B cell (primary cell): ENCODE results near the gene SLC2A6. TPM values are rescaled to one million over a fixed set of nuclear protein-coding genes. Genes with fewer than 3 reads are reported as not detected.

Source experiments
- ATAC-seq: fragments of 200-7000 bp; cut with Tn5 transposase; one replicate; pipeline ENCODE4 v1.10.0; 2021; ENCODE audit warnings: low read depth, mild to moderate bottlenecking, moderate number of reproducible peaks, moderate library complexity
- CTCF ChIA-PET: fragments of 350-600 bp; sonication (Branson Sonifier 250); formaldehyde crosslinking; loops from one replicate; lab custom pipeline; 2021; ENCODE audit warnings: antibody characterized with exemption, inconsistent platforms; lab: Charles Lee
- POLR2A ChIA-PET: fragments of 350-600 bp; sonication (Branson Sonifier 250); formaldehyde crosslinking; loops from one replicate; lab custom pipeline; 2021; ENCODE audit warnings: antibody characterized with exemption; lab: Charles Lee
- DNase-seq: peaks from one replicate; pipeline ENCODE4 v3.0.0; 2013
- H2AFZ ChIP-seq: 2 replicates; pipeline ENCODE4 v1.6.1; 2012; ENCODE audit warnings: mild to moderate bottlenecking, low read depth, low read length; ENCODE audit not compliant: insufficient read depth, poor library complexity, severe bottlenecking
- H3K27ac ChIP-seq, 2 donors: 1 replicate in 1 of 2; 2 replicates in 1 of 2; pipeline ENCODE4 v1.5.1; 2012 to 2013; ENCODE audit warnings: low read length in 2 of 2, mild to moderate bottlenecking in 2 of 2, moderate library complexity in 1 of 2
- H3K27me3 ChIP-seq, 4 experiments: fragments of 200-600 bp in 1 of 4; sonication (generic) in 1 of 4; replicated peaks in 1 of 4; 1 replicate in 2 of 4; 2 replicates in 2 of 4; pipeline versions ENCODE4 v1.6.1 to v1.7.0; 2013 to 2016; ENCODE audit warnings: low read length in 3 of 4, mild to moderate bottlenecking in 2 of 4, mixed read lengths in 1 of 4, moderate library complexity in 1 of 4; ENCODE audit not compliant: insufficient read depth in 4 of 4, control insufficient read depth in 3 of 4; ENCODE audit errors: control extremely low read depth in 1 of 4
- H3K36me3 ChIP-seq, 2 experiments: replicated peaks in 1 of 2; 1 replicate in 1 of 2; 2 replicates in 1 of 2; pipeline versions ENCODE4 v1.6.1 to v1.7.1; 2013; ENCODE audit warnings: low read length in 1 of 2; ENCODE audit not compliant: insufficient read depth in 2 of 2, control insufficient read depth in 1 of 2; ENCODE audit errors: control extremely low read depth in 1 of 2, extremely low read depth in 1 of 2
- H3K4me1 ChIP-seq, 2 donors: fragments of 200-600 bp in 1 of 2; sonication (generic) in 1 of 2; 1 replicate in 1 of 2; 2 replicates in 1 of 2; pipeline versions ENCODE4 v1.5.1 to v1.6.1; 2013 to 2017; ENCODE audit warnings: low read length in 2 of 2; ENCODE audit not compliant: control insufficient read depth in 2 of 2, insufficient read depth in 2 of 2
- H3K4me2 ChIP-seq: replicated peaks from 2 replicates; pipeline ENCODE3; 2012; ENCODE audit warnings: mild to moderate bottlenecking, low read depth, low read length; ENCODE audit not compliant: poor library complexity, severe bottlenecking
- H3K4me3 ChIP-seq, 5 experiments: fragments of 200-600 bp in 1 of 5; sonication (generic) in 1 of 5; 1 replicate in 3 of 5; 2 replicates in 2 of 5; pipeline versions ENCODE4 v1.5.1 to v1.7.0; 2011 to 2016; ENCODE audit warnings: low read length in 4 of 5, mild to moderate bottlenecking in 4 of 5, low read depth in 2 of 5, control low read depth in 1 of 5, moderate library complexity in 1 of 5; ENCODE audit not compliant: insufficient read depth in 1 of 5; ENCODE audit errors: control extremely low read depth in 1 of 5, extremely low read depth in 1 of 5
- H3K79me2 ChIP-seq: fragments of 200-600 bp; sonication (generic); one replicate; pipeline ENCODE4 v1.6.0; 2016; ENCODE audit warnings: low read length; ENCODE audit not compliant: control insufficient read depth, insufficient read depth
- H3K9ac ChIP-seq: fragments of 200-600 bp; sonication (generic); 2 replicates; pipeline ENCODE4 v1.6.1; 2017; ENCODE audit warnings: mild to moderate bottlenecking, low read length, moderate library complexity
- H3K9me3 ChIP-seq, 3 donors: one replicate each; pipeline versions ENCODE4 v1.6.1 to v1.7.1; 2013; ENCODE audit warnings: low read length in 2 of 3; ENCODE audit not compliant: control insufficient read depth in 2 of 3, insufficient read depth in 1 of 3; ENCODE audit errors: control extremely low read depth in 1 of 3
- H4K20me1 ChIP-seq: 2 replicates; pipeline ENCODE4 v1.6.0; 2012; ENCODE audit warnings: mild to moderate bottlenecking, low read length; ENCODE audit not compliant: insufficient read depth, control insufficient read depth, poor library complexity, severe bottlenecking
- H3K27ac Mint-ChIP-seq: one replicate; pipeline ENCODE4 v1.8.0; 2021; ENCODE audit warnings: mixed read lengths
- H3K27me3 Mint-ChIP-seq: one replicate; pipeline ENCODE4 v1.8.0; 2021; ENCODE audit warnings: mixed read lengths
- H3K4me1 Mint-ChIP-seq: one replicate; pipeline ENCODE4 v1.8.0; 2021; ENCODE audit warnings: mixed read lengths
- H3K4me3 Mint-ChIP-seq: one replicate; pipeline ENCODE4 v1.8.0; 2021; ENCODE audit warnings: mixed read lengths
- H3K9me3 Mint-ChIP-seq: one replicate; pipeline ENCODE4 v1.8.0; 2022; ENCODE audit warnings: mixed read lengths; ENCODE audit not compliant: insufficient read depth
- EZH2 ChIP-seq: IDR thresholded peaks from 2 replicates; pipeline ENCODE4 v1.6.1; 2012; ENCODE audit warnings: borderline replicate concordance, low read depth, mild to moderate bottlenecking, moderate library complexity, low read length; ENCODE audit not compliant: insufficient read depth, poor library complexity, severe bottlenecking
- WGBS: methylation state at CpG from one replicate; pipeline ENCODE4 v1.1.5; 2013; ENCODE audit warnings: missing lambda C conversion rate; ENCODE audit not compliant: insufficient coverage; 5-methylcytosine and 5-hydroxymethylcytosine counted together
- intact Hi-C: fragments of 100-400 bp; cut with micrococcal nuclease; formaldehyde crosslinking; loops from one replicate; pipeline ENCODE4 v1.10.0; 2022
- polyA plus RNA-seq: library from polyadenylated mRNA; depleted of rRNA; stranded (reverse); fragments of >200 nt; gene quantifications from 2 replicates; pipeline ENCODE4 v1.2.3, GENCODE V29; 2012
- total RNA-seq, 2 donors: library from RNA; stranded (reverse); fragments of 120-200 nt in 1 of 2; gene quantifications; 1 replicate in 1 of 2; 2 replicates in 1 of 2; pipeline versions ENCODE4 v1.2.3 to v1.2.4, GENCODE V29; 2013 to 2022
- TF ChIP-seq, protein P1 (sequence below): fragments of 200-600 bp; IDR thresholded peaks from one replicate; pipeline ENCODE4 v1.8.0; 2022; ENCODE audit warnings: antibody characterized with exemption, mild to moderate bottlenecking

SLC2A6 gene
- total and polyA plus RNA-seq, 2 donors (not counting 1 experiment from before 2014, with no cell fraction given): 51.8 to 108 TPM

DNA sequence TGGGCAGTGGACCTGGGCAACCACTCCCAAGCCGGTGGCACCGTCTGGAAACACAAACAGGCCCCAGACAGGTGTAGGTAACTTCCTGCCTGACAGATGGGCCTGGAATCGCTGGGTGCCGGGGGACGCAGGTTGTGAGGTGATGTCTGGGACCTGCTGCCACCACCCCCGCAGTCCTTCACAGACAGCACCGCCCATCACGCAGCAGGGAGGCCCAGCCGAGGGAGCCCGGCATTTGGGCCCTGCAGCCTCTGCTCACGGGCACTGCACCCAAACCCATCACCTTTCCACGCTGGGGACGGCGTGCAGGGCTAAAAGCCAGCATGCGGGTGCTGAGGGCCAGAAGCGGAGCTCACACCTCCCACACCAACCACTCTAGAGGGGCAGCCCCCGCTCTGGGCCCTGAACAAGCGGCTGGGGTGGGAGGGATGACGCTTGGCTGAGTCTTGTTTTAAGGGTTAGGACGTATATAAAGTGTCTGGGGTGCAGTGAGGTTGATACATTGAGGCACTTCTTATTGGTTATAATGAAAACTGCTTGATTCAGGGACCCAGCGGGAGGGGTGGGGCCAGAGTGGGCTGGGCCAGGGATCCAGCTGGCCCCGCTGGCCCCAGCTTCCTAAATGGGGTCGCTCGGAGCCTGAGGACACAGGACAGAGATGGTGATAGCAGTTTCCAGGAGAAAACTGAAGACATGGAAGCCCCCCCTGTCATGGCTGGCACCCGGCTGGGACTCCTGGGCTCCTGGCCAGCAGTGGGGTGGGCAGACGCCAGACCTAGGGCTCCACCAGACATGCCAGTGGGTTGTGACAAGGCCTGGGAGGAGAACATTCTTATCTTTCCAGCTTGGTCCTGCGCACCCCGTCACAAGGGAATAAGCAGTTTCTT is 34.6 kb upstream of the SLC2A6 start:
- ATAC-seq: no peak
- POLR2A ChIA-PET: no interaction called here
- Histone ChIP-seq H3K27me3 (peaks cover 0 to 11% (median 0%) of the 10 kb centered on the region in 4 experiments), H3K4me2 (no peak overlapping the region), H3K9ac (no peak overlapping the region), H3K27ac (no peak overlapping the region), H4K20me1 (no peaks in the 10 kb centered on the region), H3K36me3 (no peaks in the 10 kb centered on the region), H3K9me3 (peaks cover 0 to 5% (median 0%) of the 10 kb centered on the region in 3 donors), H3K79me2 (no peaks in the 10 kb centered on the region), H2AFZ (no peak overlapping the region), H3K4me1 (peaks cover 0 to 4% of the 10 kb centered on the region in 2 donors), H3K4me3 (no peak overlapping the region)
- CTCF ChIA-PET: no interaction called here
- TF ChIP-seq EZH2: no peak
- TF ChIP-seq, protein P1, sequence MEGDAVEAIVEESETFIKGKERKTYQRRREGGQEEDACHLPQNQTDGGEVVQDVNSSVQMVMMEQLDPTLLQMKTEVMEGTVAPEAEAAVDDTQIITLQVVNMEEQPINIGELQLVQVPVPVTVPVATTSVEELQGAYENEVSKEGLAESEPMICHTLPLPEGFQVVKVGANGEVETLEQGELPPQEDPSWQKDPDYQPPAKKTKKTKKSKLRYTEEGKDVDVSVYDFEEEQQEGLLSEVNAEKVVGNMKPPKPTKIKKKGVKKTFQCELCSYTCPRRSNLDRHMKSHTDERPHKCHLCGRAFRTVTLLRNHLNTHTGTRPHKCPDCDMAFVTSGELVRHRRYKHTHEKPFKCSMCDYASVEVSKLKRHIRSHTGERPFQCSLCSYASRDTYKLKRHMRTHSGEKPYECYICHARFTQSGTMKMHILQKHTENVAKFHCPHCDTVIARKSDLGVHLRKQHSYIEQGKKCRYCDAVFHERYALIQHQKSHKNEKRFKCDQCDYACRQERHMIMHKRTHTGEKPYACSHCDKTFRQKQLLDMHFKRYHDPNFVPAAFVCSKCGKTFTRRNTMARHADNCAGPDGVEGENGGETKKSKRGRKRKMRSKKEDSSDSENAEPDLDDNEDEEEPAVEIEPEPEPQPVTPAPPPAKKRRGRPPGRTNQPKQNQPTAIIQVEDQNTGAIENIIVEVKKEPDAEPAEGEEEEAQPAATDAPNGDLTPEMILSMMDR: no peak
- no peaks in the 10 kb centered on the region for H3K4me1 Mint-ChIP-seq
- no peak for DNase-seq
- no peaks in the 10 kb centered on the region for H3K9me3 Mint-ChIP-seq
- H3K27ac Mint-ChIP-seq: no peak overlapping the region
- WGBS: 94% methylated on average over 20 of the region's 28 CpGs
- H3K4me3 Mint-ChIP-seq: no peak overlapping the region
- intact Hi-C loops: no loop called here
- peaks cover 12% of the 10 kb centered on the region for H3K27me3 Mint-ChIP-seq
